HG03571 (cell line): ENCODE results near the gene CNTN5.
"Not testable (repeated sequence)": the region's sequence is repeated elsewhere in the genome, so short reads cannot be mapped to it uniquely, and the experiment has no call there.

Experiments
- ATAC-seq: cut with Tn5 transposase; IDR thresholded peaks from one replicate; pipeline ENCODE4 v1.9.1; 2021; ENCODE audit not compliant: unreplicated experiment

The CNTN5 gene

DNA sequence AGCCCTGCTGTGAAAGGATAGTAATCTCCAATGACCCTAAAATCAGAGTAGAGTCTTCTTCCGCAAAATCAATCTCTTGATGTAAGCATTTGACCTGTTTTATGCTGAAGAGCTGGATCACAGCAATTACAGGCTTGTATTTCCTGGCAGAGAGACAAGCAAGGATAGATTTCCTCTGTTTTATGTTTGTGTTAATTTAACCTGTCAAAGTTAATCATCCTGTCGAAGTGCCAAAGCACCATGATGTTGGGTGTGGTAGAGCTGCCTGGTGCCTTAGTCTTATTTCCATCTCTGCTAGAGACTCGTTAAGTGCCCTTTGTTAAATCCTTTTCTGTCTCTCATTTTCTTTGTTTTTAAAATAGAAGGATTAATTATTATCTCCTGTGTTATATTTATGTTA is 248.1 kb downstream of the CNTN5 start:
- ATAC-seq, result no peak

DNA sequence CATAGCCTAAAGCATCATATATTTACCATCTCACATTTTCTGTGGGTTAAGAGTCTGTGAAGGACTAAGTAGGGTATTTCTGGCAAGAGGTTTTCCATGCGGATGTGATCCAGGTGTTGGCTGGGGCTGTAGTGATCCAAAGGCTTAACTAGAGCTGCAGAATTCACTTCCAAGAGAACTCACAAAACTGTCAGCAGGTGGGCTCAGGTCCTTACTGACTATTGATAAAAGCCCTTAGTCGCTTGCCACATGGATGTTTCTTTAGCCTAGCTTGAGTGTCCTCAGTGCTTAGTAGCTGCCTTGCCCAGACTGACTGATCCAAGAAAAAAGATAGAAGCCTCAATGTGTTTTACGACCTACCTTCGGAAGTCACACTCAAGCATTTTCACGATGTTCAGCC is 250.8 kb downstream of the CNTN5 start:
- ATAC-seq, result no peak

DNA sequence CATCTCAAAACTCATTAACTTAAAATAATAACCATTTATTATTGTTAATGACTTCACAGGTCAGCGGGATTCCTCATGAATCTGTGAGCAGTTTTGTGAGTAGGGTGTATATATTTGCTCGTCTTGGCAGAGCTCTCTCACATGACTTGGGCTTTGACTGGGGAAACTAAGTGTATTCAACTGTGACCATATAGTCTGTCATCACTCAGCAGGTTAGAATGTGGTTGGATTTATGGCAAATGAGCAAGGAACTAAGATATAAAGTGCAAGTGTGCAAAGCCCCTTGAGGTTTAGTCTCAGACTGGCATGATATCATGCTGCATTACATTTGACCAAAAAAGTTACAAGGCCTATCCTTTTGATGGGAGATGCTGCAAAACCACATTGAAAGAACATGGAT is 254.8 kb downstream of the CNTN5 start:
- ATAC-seq, result no peak

DNA sequence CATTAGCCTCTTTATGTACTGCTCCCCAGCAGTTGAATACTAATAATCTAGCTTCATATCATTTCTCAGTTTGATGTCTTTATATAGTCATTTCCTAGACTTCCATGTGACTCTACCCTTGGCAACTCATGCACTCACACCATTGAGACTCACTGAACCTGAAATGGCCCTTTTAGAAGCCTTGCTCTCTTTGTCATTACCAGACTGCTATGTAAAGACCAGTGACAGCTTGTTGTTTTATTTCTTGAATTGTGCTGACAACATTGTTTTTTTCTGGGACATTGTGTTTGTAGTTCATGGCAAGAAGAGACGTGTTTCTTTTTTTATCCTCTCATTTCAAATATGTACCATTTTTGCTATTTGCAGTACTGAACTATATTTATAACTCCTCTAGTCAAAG is 256.5 kb downstream of the CNTN5 start:
- no peak for ATAC-seq

DNA sequence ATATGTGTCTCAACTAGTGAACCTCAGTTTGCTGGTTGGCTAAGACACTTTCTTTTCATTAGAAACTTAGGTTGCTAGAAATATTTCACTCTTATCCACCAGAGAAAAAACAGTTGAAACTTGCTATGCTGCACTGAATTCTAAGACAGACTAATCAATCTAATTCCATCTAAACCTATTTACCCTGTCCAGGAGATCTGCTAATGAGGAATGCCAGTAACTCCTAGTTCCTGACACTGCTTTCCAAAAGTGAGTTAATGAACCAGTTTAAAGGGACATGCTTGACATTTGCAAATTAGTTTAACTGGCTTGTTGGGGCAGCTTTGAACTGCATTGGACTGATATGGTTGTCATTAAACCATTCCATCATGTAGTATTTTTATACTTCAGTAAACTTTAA is 258.5 kb downstream of the CNTN5 start:
- no peak for ATAC-seq

DNA sequence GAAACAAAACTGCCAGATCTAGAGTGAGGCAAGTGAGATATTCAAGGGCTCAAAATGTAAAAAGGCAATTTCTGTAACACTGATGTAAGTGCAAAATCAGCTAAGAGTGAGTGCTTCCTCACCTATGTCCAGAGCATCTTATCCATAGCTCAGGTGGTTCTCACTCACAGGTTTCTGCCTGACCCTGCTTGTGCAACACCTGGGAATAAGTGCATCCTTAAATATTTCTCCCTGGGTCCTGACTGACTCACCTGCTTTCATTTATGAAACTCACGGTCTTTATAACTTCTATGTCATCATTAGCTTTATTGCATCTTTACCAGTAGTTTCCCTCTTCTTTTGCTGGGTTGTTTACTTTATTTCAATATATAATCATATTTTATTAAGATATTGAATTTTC is 260.6 kb downstream of the CNTN5 start:
- no peak for ATAC-seq

DNA sequence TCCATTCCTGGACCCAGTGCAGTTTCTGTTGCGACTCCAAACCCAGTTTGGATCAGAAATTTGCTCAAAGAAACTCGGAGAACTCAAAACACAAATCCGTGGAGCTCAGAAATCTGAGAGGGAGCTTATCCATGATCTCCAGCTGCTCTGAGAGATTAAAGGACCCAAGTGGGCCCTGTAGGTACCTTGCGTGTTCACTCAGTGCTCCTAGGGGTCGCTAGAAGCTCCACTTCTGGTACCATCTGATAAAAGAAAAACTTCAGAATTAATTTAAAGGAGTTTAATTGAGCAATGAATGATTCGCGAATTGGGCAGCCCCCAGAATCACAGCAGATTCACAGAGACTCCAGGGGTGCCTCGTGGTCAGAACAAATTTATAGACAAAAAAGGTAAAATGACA is 277.2 kb downstream of the CNTN5 start:
- not testable (repeated sequence) for ATAC-seq

DNA sequence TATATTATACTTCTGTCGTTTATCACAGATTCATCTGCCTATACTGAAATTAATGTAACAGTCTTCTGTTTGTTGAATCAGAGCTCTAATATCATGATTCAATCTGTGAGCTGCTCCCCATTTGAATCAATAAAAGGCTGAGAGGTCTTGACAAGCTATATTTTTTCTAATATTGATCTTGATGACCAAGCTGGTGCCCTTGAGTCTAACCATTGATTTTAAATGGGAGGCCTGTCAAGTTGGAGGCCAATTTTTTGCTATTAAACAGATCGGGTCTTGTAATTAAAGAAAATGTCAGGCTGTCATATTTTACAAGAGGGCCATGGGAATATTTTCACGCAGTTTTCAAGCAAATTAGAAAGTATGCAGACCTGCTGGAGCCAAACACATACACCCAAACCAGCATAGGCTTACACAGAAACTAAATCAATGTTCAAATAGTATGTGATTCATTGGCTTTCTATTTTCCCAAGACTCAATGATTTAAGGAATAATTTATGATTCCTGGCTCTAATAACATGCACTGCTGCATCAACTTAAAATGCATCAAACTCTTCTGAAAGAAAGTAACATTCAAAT is 286.9 kb downstream of the CNTN5 start:
- ATAC-seq, result no peak

DNA sequence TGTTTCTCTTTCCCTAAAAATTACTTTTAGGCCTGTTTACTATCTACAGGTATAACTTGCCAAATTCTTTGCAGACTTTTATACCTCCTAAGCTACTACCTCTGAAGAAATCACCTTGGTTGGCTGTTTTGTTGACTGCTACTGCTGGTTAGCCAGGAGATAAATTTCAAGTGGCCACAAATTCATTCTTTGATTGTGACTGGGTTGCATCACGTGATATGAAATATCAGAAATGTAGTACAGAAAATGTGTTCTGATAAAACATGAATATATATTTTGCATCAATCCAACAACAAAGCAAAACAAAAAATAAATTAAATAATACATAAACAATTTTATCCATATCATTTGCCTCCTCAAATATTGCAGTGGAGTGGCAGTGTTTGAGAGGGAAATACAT is 291.1 kb downstream of the CNTN5 start:
- ATAC-seq, result no peak

DNA sequence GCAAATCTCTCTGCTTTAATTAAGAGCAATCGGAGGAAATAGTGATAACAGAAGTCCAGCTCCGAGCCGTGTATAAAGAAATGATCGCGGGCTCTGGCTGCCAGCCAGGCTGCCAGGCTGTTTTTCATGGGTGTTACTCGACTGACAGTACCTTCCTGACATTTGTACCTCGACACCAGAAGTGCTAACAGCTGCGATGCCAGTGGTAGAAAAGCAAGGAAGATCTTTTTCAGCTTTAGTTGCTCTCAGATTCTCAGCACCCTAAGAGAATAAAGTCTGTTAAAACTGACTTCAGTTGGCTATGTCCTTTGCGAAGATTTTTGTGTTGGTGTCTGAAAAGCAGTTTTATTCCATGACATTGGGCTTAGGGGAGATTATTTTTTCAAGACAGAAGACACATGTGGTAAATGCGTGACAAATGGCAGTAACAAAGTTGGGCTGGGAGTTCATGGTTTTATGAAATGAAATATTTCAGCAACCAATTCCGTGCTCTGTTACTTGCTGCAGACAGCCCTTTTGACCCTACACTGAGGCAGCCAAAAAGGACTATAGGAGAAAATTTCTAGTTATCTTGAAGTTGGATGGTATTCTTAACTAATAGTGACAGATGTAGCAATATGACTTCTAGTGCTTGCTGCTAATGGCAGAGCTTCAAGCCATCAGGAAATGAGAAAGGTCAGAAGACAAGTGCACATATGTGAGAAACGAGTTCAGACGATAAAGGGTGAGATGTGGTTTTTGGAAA is 296.2 kb downstream of the CNTN5 start:
- no peak for ATAC-seq

DNA sequence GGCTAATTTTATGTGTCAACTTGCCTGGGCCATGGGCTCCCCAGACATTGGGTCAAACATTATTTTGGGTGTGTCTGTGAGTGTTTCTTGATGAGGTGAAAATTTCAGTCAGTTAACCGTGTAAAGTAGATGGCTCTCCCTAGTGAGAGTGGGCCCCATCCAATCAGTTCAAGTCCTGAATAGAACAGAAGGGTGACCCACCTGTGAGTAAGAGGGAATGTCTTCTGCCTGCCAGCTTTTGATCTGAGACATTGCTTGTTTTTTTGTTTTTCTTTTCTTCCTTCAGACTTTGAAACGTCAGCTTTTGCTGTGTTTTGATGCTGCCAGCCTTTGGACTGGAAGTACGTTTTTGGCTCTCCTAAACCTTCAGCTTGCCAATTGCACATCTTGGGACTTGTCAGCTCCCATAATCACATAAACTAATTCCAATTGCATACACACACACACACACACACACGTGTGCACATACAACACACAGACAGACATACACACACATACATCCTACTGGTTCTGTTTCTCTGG is 300.1 kb downstream of the CNTN5 start:
- no peak for ATAC-seq

DNA sequence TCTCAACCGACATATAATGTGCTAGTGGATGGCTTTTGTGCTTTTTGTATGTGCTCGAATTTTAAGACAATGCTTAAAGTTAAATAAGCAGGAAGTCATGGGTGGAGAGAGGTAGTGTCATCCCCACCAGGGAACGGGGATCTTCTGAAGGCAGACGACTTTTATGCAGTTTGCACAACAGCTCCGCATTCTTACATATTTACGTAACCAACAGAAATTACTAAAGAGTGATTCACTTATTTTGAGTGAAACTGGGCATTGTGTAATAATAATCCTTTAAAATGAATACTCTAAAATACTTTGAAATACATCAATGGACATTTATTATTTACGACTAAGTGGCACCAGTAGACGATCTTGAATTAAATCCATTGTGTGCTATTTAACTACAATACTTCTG is 305.1 kb downstream of the CNTN5 start:
- no peak for ATAC-seq

DNA sequence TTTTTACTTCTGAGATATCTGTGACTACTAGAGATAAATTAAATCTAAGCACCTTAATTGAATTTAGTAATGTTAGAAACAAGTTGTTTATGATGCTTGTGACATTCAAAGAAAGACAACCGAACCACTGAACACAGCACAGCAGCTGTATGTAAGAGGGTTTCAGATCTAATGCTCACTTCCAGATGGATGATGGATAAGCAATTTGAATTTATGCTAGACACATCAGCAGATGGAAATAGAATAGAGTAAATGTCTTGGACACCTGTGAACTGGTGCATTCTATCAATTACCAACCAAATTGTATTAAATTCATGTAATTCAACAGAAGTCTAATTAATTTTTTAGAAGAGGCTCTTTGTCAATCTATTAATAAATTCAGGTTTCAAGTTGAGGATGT is 306.3 kb downstream of the CNTN5 start:
- ATAC-seq, result no peak

DNA sequence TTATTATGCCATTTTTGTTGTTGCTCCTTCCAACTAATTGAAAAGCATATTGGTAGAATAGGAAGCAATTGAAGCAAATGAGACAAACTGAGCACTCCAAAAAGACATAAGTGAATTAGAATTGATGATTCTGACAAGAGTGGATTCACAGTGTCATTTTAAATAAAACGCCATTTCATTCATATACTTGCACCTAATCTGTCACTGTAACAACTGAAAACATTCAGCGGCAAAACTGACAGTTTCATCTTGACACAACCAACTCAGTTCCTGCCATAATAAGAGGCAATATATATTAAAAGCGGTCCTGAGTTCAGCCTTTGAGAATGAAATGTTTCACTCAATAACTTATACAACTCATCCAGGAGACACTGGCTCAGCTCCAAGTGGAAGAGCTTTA is 306.8 kb downstream of the CNTN5 start:
- ATAC-seq, result no peak

DNA sequence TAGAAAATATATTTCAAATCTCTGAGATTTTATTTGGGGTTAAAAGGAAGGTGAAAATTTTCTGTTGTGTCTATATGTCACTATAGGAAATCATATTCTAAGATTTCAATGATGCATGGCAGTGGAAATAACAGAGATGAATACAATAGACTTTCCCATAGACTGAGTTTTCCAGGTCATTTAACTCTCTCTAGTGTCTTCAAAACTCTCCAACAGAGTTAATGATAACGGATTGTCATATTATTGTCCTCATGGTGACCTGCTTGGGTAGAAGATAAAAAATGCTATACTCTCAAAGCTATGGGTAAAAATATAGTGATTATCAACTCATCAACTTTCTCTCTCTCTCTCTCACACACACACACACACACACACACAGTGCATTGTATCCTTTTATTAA is 312.9 kb downstream of the CNTN5 start:
- ATAC-seq, result no peak

DNA sequence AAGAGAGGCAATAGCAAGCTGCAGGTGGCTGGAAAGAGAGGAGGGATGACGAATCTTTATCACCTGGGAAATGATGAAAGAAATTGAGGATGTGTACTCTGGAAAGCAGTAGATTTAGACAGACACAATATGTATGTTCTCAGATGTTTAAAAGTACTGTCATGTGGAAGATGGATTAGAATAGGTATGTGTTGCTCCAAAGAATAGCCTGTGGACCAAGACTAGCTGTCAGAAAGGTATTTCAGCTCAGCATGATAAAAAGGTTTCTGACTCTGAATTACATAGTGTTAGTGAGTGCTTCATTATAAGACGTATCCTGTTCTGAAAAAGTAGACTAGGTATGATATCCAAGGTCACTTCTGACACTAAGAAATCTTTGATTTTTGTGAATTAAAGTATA is 322.4 kb downstream of the CNTN5 start:
- ATAC-seq, result no peak

DNA sequence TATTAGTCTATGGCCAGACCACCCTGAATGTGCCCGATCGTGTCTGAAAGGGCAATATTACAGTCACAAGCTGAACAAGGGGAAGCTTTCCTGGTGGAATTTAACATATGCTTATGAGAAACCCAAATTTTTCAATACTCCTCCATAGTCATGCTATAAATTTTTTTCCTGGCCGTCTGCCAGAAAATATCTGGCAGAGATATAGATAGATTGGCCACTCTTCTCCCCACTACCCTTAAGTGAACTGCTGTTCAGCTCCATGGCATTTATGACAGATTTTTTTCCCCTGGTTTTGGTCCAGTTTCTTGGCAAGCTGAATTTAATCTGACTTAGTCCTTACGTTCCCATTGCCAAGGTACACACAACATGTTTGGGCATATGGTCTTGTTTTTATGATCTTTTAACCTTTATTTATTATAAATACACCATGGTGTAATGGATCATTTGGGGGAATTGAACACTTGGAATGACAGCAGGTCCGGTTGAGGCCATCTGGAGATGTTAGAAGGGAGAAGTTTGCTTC is 328.5 kb downstream of the CNTN5 start:
- no peak for ATAC-seq

DNA sequence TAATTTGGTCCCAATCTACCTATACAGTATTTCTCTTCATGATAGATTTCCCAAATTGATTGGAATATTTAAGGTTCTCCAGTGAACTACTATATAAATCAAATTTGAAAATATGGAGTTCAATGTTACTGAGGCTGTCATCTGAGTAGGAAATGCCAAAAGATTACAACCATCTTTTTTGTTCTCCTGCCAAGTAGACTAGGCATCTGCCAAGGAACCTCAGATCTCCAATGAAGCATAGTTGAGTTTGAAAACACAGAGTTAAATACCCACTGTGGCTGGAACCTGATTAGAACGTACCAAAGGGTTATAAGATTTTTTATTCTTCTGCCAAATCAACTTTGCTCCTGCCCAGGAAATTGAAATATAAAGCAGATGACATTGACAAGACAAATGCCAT is 330.9 kb downstream of the CNTN5 start:
- no peak for ATAC-seq

DNA sequence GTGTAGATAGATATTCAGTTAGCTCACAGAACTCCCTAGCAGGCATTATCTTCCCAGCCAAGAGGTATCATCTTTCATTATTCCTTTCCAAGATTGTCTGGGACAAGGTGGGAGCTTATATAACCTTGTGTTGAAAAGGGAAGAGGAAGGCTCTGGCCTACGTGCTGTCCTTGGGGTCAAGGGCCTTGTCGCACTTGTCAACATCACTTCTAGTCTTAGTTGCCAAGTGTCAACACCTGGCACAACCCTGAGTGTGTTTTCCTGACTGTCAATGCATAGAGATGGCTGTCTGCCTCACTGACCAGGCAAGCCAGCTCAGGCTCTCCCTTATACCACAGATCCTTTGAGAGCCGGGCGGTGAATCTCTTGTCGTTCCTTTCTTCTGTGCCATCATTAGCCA is 331.9 kb downstream of the CNTN5 start:
- ATAC-seq, result no peak

DNA sequence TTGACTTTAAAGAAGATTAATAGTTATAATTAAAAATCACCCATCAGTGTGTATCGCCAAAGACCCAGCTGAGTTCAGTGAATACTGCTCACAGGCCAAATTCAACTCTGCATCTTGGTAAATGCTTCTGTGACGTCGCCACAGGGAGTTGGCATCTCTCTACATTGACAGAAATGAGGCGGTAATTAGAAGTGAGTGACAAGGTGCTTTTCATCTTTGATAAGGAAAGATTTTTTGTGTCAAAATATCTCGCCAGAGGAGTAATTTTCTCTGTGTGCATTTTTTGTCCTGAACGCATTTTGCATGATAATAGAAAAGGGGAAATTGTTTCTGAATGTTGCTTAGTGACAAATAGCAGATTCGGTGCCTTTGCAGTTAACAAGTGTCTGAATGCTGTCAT is 345.8 kb downstream of the CNTN5 start:
- no peak for ATAC-seq

DNA sequence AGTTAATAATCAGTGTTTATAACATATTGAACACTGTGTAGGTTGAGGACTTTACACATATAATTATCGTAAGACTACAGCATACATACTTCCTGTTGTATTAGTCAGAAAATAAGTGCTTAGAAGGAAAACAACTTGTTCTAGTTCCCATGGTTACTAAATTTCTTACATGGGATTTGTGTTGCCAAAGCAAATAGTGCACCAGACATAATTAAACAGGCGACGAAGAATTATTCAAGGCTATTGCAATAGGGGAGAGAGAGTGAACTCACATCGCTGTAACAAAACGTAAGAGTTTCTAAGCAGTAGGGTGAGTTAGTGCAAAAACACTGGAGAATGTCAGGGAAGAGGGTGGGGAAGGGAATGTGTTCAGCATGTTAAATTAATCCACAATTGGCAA is 347.8 kb downstream of the CNTN5 start:
- no peak for ATAC-seq

DNA sequence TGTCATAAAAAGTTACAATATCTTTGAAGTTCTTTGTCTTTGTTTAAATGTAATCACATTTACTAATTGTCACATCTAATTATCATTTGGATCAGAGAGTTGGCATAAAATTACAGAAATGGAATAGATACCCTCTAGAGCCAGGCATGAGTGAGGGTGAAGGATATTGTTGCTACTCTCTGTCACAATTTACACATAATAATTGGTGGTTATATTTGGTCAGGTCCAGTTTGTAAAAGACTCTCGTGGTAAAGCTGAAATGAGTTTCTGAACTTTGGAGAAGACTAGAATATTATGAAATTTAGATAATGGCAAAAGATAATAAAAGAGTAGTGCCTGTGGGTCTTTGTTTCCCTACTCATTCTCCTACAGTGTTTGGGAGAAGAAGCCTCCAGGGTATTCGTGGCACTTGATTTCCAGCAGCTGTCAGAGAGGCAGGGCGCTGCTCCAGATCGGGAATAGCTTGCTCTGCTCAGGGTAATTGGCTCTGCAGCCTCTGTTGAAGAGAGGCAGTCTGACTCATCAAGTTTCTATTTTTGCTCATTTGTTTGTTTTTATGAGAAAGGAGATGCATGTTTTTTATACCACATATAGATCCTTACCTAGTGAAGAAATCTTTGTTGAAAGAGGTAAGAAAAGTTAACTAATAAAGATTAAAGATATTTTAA is 349.9 kb downstream of the CNTN5 start:
- no peak for ATAC-seq
